ENCODE data around the gene PRR15. TPM values are rescaled to one million over a fixed set of nuclear protein-coding genes. Genes with fewer than 3 reads are reported as not detected.
"Not testable (repeated sequence)": the region's sequence is repeated elsewhere in the genome, so short reads cannot be mapped to it uniquely, and the experiment has no call there.

The PRR15 gene
- total RNA-seq, 4 donors from 2014 or later = 0.54 to 2.7 (median 1.7) TPM

DNA sequence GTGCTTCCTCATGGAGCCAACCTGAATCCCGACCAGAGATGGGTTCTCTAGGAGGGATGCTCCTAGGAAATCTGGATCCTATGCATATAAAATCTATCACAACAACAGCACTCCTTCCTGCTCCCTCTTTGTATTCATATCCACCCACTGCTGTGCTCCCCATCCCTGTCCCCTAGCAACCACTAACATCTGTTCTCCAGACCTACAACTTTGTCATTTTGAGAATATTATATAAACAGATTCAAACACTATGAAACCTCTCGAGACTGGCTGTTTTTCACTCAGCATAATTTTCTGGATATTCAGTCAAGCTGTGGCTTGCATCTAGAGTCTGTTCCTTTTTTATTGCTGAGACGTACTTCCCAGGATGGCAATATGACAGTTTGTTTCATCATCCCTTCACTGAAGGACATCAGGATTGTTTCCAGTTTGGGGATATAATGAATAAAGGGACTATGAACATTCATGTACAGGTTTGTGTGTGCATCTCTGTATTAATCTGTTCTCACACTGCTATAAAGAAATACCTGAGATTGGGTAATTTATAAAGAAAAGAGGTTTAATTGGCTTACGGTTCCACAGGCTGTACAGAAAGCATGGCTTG, 36.0 kb upstream of the PRR15 start:
- no peak overlapping the region for H3K4me3 ChIP-seq (replicated peaks in 1 of 3)
- no peak overlapping the region for H3K27ac ChIP-seq
- no peaks in the 10 kb centered on the region for H3K9me3 ChIP-seq
- intact Hi-C loops (cut with DNase I) = no loop called here
- WGBS, 2 donors = 93% methylated on average over 4 of the region's 4 CpGs
- TF ChIP-seq, protein P1, sequence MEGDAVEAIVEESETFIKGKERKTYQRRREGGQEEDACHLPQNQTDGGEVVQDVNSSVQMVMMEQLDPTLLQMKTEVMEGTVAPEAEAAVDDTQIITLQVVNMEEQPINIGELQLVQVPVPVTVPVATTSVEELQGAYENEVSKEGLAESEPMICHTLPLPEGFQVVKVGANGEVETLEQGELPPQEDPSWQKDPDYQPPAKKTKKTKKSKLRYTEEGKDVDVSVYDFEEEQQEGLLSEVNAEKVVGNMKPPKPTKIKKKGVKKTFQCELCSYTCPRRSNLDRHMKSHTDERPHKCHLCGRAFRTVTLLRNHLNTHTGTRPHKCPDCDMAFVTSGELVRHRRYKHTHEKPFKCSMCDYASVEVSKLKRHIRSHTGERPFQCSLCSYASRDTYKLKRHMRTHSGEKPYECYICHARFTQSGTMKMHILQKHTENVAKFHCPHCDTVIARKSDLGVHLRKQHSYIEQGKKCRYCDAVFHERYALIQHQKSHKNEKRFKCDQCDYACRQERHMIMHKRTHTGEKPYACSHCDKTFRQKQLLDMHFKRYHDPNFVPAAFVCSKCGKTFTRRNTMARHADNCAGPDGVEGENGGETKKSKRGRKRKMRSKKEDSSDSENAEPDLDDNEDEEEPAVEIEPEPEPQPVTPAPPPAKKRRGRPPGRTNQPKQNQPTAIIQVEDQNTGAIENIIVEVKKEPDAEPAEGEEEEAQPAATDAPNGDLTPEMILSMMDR (IDR thresholded peaks at IDR 0.05) = no peak
- TF ChIP-seq POLR2A (IDR thresholded peaks at IDR 0.05) = no peak
- H3K36me3 ChIP-seq = no peaks in the 10 kb centered on the region
- H3K27me3 ChIP-seq = no peaks in the 10 kb centered on the region
- DNase-seq = no peak
- H3K4me1 ChIP-seq = no peaks in the 10 kb centered on the region

DNA sequence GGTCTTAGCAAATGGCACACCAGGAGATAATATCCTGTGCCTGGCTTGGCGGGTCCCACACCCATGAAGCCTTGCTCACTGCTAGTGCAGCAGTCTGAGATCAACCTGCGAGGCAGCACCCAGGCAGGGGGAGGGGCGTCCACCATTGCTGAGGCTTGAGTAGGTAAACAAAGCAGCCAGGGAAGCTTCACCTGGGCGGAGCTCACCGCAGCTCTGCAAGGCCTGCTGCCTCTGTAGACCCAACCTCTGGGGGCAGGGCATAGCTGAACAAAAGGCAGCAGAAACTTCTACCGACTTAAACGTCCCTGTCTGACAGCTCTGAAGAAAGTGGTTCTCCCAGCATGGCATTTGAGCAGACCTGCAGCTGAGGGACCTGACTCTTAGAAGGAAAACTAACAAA, 35.1 kb upstream of the PRR15 start:
- H3K27me3 ChIP-seq; H3K4me3 ChIP-seq (replicated peaks in 1 of 3); H3K4me1 ChIP-seq; H3K36me3 ChIP-seq; intact Hi-C loops (cut with DNase I); H3K9me3 ChIP-seq; H3K27ac ChIP-seq; DNase-seq: not testable (repeated sequence)
- 66 to 79% methylated on average over 7 of the region's 7 CpGs for WGBS, 2 donors

DNA sequence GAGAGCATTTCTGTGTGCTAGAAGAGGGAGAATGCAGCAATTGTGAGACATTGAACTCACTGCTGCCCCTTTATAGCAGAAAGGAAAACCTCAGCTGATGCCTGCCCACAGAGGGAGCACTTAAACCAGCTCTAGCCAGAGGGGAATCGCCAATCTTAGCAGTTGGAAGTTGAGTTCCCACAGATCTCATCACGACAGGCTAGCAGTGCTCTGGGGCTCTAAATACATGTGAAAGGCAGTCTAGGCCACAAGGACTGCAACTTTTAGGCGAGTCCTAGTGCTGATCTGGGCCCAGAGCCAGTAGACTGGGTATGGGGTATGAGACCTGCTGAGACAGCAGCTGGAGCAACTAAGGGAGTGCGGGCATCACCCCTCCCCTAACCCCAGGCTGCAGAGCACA, 25.2 kb upstream of the PRR15 start:
- DNase-seq = no peak
- Histone ChIP-seq H3K4me1 (no peaks in the 10 kb centered on the region), H3K9me3 (no peaks in the 10 kb centered on the region), H3K4me3 (replicated peaks in 1 of 3) (no peak overlapping the region), H3K36me3 (no peaks in the 10 kb centered on the region), H3K27me3 (no peaks in the 10 kb centered on the region), H3K27ac (no peak overlapping the region)
- WGBS, 2 donors = 69 to 100% methylated on average over 1 to 4 of the region's 4 CpGs
- no peak for TF ChIP-seq POLR2A (IDR thresholded peaks at IDR 0.05)
- TF ChIP-seq, protein P1 (IDR thresholded peaks at IDR 0.05) = no peak
- intact Hi-C loops (cut with DNase I) = no loop called here

DNA sequence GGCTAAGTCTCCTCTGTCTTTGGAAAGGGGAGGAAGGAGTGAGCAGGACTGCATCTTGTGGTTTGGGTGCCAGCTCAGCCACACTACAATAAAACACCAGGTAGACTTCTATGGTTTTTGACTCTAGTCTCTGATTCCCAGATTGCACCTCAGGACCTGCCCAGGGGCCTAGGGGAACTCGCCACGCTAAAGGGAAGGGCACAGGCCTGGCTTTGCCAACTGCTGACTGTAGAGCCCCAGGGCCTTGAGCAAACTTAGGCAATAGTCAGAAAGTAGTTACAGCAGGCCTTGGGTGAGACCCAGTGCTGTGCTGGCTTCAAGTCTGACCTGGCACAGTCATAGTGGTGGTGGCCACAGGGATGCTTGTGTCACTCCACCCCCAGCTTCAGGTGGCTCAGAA, 24.2 kb upstream of the PRR15 start:
- no peaks in the 10 kb centered on the region for H3K9me3 ChIP-seq
- no peaks in the 10 kb centered on the region for H3K36me3 ChIP-seq
- H3K27me3 ChIP-seq = no peaks in the 10 kb centered on the region
- WGBS, 2 donors = 100% methylated on average over 2 of the region's 2 CpGs; no CpG with 5 or more reads in 1 of the 2 donors
- intact Hi-C loops (cut with DNase I) = no loop called here
- TF ChIP-seq, protein P1 (IDR thresholded peaks at IDR 0.05) = no peak
- no peak for TF ChIP-seq POLR2A (IDR thresholded peaks at IDR 0.05)
- no peaks in the 10 kb centered on the region for H3K4me1 ChIP-seq
- H3K4me3 ChIP-seq (replicated peaks in 1 of 3) = no peak overlapping the region
- DNase-seq = no peak
- H3K27ac ChIP-seq = no peak overlapping the region

DNA sequence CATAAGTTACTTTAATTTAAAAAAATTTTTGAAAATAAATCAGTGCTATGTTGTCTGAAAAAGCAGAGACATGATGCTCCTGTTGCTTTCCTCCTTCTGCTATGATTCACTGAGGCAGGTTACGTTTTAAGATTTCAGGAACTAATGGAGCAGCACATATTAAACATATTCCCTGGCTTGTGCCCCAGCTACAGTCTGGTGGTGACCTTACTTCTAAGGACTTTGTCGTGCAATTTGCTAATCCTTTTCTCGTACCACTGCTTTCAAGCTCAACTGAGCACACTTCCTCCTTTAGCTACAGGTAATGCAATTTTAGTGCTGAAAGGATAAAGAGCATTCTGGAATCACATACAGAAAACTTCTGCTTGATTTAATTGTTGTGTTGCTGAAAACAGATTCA, 16.2 kb upstream of the PRR15 start:
- TF ChIP-seq, protein P1 (IDR thresholded peaks at IDR 0.05) = no peak
- TF ChIP-seq POLR2A (IDR thresholded peaks at IDR 0.05) = no peak
- DNase-seq = no peak
- intact Hi-C loops (cut with DNase I) = no loop called here

More for the DNA sequence above, 16.2 kb upstream of the PRR15 start:
- H3K27ac ChIP-seq = no peak overlapping the region
- H3K36me3 ChIP-seq = no peaks in the 10 kb centered on the region
- H3K4me3 ChIP-seq (replicated peaks in 1 of 3) = no peak overlapping the region
- 55 to 61% methylated on average over 3 of the region's 3 CpGs for WGBS, 2 donors
- H3K4me1 ChIP-seq = no peaks in the 10 kb centered on the region
- no peaks in the 10 kb centered on the region for H3K9me3 ChIP-seq
- H3K27me3 ChIP-seq = no peaks in the 10 kb centered on the region
